Measurements from ENCODE around the gene CD151. TPM values are rescaled to one million over a fixed set of nuclear protein-coding genes. Genes with fewer than 3 reads are reported as not detected.

Gene CD151
- total and polyA plus RNA-seq, 10 donors = 38.0 to 142 (median 81.4) TPM

DNA sequence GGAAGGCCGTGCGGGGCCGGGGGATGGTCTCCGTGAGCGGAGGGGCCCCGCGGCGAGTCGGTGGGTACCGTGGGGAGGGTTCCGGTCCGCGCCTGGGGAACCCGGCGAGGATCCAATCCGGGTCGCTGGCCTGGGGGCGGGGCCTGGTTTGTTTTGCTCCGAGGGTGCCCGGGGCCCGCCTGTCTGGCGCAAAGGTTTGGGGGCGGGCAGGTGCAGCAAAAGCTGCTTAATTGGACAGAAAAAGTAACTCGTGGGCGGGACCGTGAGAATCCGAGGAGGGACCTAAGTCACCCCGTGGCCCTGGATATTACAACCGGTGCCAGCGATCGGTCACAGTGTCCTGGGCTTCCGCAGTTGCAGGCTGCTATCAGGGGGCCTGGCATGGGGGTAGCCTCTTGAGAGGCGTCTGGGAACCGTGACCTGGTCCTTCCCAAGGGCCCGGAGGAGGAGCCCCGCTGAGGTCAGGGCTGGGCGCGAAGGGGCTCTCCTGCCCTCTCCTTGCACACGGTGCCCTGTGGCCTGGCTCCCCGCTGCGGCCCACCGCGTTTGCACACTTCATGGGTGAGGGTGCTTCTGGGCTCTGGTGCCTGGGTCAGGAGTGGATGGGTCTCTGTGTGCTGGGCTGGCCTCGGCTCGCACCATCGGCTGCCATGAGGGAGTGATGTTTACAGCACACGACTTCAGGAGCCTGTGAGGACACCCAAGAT, 12.7 kb upstream of the CD151 start:
- no peak for TF ChIP-seq POLR2A (IDR thresholded peaks at IDR 0.05)
- peak; percentile 5 to 76 (median 46) for TF ChIP-seq POLR2AphosphoS5 (IDR thresholded peaks at IDR 0.05)
- TF ChIP-seq, protein P1, sequence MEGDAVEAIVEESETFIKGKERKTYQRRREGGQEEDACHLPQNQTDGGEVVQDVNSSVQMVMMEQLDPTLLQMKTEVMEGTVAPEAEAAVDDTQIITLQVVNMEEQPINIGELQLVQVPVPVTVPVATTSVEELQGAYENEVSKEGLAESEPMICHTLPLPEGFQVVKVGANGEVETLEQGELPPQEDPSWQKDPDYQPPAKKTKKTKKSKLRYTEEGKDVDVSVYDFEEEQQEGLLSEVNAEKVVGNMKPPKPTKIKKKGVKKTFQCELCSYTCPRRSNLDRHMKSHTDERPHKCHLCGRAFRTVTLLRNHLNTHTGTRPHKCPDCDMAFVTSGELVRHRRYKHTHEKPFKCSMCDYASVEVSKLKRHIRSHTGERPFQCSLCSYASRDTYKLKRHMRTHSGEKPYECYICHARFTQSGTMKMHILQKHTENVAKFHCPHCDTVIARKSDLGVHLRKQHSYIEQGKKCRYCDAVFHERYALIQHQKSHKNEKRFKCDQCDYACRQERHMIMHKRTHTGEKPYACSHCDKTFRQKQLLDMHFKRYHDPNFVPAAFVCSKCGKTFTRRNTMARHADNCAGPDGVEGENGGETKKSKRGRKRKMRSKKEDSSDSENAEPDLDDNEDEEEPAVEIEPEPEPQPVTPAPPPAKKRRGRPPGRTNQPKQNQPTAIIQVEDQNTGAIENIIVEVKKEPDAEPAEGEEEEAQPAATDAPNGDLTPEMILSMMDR (IDR thresholded peaks at IDR 0.05 in 8 of 11, conservative IDR thresholded peaks at IDR 0.05 in 3 of 11) = no peak
- intact Hi-C loops (cut with DNase I; ENCODE audit: low total_unique reads) = no loop called here

DNA sequence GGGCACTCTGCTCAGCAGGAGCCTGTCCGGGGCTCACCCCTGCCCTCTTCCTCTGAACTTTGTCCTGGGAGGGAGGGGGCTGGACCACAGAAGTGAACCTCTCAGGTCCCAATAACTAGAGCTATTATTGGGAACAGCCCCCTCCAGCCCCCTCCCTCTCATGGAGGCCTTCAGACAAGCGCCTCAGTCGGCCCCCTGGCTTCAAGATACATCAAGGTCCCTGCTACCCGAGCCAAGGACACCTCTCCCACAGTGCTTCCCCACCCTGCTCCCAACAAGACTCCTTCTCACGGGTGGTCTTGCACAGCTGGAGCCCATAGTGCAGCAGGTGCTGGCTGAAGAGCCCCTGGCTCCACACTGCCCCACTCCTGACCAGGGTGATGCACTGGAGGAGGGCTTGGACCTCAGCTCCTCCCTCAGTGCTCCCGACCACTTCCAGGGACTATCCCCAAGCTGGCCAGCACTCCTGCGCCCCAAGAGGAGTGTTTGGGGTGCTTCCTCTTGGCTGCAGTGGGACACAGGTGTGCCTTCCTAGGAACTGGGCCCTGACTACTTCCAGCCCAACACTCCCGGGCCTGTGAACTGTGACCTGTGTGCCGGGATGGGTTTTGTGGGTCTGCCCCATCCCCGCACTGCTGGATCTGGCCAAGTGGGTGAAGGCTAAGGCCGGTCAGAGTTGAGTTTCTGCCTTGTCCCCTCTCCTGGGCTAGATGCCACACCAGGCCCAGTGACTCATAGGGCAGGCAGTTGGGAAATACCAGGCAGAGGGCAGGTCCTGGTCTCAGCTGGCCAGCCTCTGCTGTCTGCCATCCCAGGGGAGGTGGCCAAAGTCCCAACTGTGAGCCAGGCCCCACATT, 11.9 kb upstream of the CD151 start:
- Histone ChIP-seq H3K9me3 (no peaks in the 10 kb centered on the region), H3K4me1 (peaks cover 16 to 69% (median 48%) of the 10 kb centered on the region in 6 donors), H3K36me3 (peaks cover 0 to 48% (median 34%) of the 10 kb centered on the region in 6 donors), H3K27ac (peak overlapping the region; percentile 35 to 100 (median 98)), H3K4me3 (peak overlapping the region; percentile 58 to 97 (median 84)), H3K27me3 (replicated peaks in 1 of 7) (no peaks in the 10 kb centered on the region)
- intact Hi-C loops (cut with DNase I; ENCODE audit: low total_unique reads) = no loop called here
- no peak for TF ChIP-seq POLR2A (IDR thresholded peaks at IDR 0.05)
- TF ChIP-seq POLR2AphosphoS5 (IDR thresholded peaks at IDR 0.05) = peak; percentile 31 to 74 (median 71)
- TF ChIP-seq, protein P1 (IDR thresholded peaks at IDR 0.05 in 8 of 11, conservative IDR thresholded peaks at IDR 0.05 in 3 of 11) = no peak
- 45 to 67% (median 55%) methylated on average over 9 to 11 of the region's 11 CpGs for WGBS, 5 donors
- peak; percentile 88 for DNase-seq

More for the DNA sequence above, 12.7 kb upstream of the CD151 start:
- Histone ChIP-seq H3K36me3 (peaks cover 0 to 47% (median 32%) of the 10 kb centered on the region in 6 donors), H3K27ac (peak overlapping the region; percentile 74 to 100 (median 98)), H3K4me1 (peaks cover 16 to 61% (median 44%) of the 10 kb centered on the region in 6 donors), H3K9me3 (no peaks in the 10 kb centered on the region), H3K27me3 (replicated peaks in 1 of 7) (no peaks in the 10 kb centered on the region), H3K4me3 (peak overlapping the region; percentile 58 to 97 (median 84))
- peak; percentile 99 for DNase-seq
- 2 to 5% (median 3%) methylated on average over 31 to 47 of the region's 47 CpGs for WGBS, 5 donors

DNA sequence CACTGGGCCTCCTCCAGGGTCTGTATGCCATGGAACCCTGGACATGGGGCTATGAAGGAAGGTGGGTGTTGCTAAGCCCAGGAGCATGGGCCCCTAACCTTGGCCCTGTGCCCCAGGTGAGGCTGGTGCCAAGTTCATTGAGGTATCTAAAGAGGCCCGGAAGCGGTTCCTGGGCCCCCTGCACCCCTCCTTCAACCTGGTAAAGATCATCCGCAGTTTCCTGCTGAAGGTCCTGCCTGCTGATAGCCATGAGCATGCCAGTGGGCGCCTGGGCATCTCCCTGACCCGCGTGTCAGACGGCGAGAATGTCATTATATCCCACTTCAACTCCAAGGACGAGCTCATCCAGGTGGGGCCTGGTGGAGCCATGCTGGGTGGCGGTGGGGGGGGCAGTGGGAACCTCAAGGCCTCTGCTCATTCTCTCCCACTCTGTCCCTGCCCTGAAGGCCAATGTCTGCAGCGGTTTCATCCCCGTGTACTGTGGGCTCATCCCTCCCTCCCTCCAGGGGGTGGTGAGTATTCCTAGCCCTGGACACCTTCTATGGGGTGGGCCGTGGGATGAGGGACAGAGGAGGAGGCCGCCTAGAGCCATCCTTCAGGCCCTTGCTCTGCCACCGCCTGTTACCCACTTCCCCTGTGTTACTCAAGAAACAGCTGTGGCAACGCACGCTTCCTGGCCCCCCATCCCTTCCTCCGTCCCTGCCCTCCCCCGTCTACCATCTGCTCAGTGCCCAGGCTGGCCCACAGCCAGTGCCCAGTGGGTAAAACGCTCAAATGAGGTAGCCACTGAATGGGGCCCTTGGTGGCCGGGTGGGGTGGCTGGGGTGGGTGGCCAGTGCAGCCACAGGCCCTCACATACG, 11.0 kb upstream of the CD151 start:
- Histone ChIP-seq H3K4me3 (peak overlapping the region in 6 of 8 donors; percentile 74 to 97 (median 84)), H3K27ac (peak overlapping the region; percentile 35 to 100 (median 98)), H3K36me3 (peaks cover 0 to 49% (median 34%) of the 10 kb centered on the region in 6 donors), H3K4me1 (peaks cover 21 to 78% (median 57%) of the 10 kb centered on the region in 6 donors), H3K9me3 (no peaks in the 10 kb centered on the region), H3K27me3 (replicated peaks in 1 of 7) (peaks cover 0 to 1% (median 0%) of the 10 kb centered on the region in 7 donors)
- intact Hi-C loops (cut with DNase I; ENCODE audit: low total_unique reads) = no loop called here
- 38 to 64% (median 46%) methylated on average over 12 to 22 of the region's 22 CpGs for WGBS, 5 donors
- DNase-seq = no peak
- TF ChIP-seq POLR2AphosphoS5 (IDR thresholded peaks at IDR 0.05) = peak in 2 of 3 donors; percentile 38 to 57
- TF ChIP-seq, protein P1 (IDR thresholded peaks at IDR 0.05 in 8 of 11, conservative IDR thresholded peaks at IDR 0.05 in 3 of 11) = no peak
- TF ChIP-seq POLR2A (IDR thresholded peaks at IDR 0.05) = no peak

All from spleen (tissue), 11 donors.